NCI-H2107 treated with DMSO at 0.1 percent for 48 hours (cell line): ENCODE data around the gene TUBGCP2.
"Not testable (repeated sequence)": the region's sequence is repeated elsewhere in the genome, so short reads cannot be mapped to it uniquely, and the experiment has no call there.

Source experiments
- DNase-seq: peaks from one replicate; lab custom pipeline; 2025; ENCODE audit not compliant: unreplicated experiment; lab: John Stamatoyannopoulos, UW

Gene TUBGCP2

DNA sequence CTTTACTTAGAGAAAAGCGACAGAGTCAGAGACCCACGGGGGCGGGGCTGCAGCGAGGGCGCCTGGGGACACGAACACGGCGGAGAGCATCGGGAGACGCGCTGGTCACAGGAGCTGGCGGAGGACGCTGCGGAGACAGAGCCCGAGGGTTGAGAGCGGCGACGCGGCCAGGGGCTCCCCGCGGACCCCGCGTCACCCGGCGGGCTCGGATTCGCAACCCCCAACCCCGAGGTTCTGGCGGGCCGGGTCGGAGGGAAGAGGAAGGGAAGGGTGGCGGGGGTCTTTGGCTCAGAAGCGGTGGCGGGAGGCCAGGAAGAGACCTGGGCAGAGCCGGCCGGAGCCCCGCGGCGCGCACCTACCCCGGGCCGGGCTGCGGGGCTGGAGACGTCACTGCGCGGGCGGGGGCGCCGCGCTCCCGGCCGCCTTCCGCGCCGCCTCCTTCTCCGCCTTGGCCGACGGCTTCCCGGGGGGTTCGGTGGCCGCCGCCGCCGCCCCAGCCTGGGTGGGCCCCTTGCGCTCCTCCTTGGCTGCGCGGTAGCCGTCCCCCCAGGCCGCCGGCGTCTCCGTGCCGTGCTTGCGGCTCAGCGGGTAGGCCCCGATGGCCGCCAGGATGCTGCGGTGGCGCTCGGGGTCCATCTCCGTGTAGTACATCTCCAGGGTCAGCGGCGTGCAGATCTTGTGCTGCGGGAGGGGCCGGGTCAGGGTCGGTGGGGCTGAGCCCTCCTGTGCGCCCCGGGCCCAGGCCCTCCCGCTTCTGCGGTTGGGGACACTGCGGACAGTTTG lies 17.0 kb upstream of the TUBGCP2 start:
- no peak for DNase-seq

DNA sequence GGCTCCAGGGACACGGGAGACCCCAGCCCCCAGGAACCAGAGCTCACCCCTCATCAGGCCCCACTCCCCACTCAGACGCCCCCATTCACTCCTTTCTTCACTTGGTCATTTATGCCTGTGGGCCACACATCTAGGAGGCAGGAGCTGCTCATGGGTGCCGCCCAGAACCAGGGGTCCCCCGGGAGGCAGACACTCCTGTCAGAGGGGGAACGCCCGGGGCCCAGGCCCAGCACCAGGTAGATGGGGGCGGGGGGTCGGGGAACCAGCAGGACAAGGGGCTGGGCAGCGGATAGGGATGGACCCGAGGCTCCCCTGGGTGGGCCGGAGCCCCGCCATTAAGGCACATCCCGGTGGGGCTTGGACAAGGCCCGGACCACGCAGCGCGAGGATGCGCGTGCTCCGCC lies 16.2 kb upstream of the TUBGCP2 start:
- no peak for DNase-seq

DNA sequence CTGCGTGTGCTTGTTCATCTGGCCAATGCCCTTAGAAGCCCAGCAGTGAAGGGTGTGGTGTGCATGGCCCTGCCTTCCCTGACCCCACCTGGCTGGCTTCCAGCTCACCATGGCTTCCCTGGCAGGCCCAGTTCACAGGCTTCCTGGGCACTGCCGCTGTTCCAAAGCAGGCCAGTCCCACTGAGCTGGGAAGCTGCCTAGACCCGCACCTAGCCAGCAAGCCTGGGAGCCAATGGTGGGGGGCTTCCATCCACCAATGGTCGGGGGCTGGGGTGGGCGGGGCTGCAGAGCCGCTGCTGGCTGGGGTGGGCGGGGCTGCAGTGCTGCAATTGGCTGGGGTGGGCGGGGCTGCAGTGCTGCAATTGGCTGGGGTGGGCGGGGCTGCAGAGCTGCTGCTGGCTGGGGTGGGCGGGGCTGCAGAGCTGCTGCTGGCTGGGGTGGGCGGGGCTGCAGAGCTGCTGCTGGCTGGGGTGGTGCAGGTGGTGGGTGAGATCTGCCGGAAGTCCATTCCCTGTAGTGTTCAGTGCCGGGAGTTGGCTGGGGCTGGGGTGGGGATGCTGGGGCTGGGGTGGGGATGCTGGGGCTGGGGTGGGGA lies 15.6 kb upstream of the TUBGCP2 start:
- DNase-seq: no peak

GRCh38 chr10:133322064-133322709 lies 13.5 kb upstream of the TUBGCP2 start:
- not testable (repeated sequence) for DNase-seq

DNA sequence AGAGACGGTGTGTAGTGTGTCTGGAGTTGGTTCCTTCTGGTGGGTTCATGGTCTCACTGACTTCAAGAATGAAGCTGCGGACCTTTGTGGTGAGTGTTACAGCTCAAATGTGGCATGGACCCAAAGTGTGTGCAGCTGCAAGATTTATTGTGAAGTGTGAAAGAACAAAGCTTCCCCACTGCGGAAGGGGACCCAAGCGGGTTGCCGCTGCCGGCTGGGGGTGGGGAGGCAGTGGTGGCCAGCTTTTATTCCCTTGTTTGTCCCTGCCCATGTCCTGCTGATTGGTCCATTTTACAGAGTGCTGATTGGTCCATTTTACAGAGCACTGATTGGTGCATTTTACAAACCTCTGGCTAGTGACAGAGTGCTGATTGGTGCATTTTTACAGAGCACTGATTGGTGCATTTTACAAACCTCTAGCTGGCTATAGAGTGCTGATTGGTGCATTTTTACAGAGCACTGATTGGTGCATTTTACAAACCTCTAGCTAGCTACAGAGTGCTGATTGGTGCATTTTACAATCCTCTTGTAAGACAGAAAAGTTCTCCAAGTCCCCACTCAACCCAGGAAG lies 12.3 kb upstream of the TUBGCP2 start:
- DNase-seq: not testable (repeated sequence)

DNA sequence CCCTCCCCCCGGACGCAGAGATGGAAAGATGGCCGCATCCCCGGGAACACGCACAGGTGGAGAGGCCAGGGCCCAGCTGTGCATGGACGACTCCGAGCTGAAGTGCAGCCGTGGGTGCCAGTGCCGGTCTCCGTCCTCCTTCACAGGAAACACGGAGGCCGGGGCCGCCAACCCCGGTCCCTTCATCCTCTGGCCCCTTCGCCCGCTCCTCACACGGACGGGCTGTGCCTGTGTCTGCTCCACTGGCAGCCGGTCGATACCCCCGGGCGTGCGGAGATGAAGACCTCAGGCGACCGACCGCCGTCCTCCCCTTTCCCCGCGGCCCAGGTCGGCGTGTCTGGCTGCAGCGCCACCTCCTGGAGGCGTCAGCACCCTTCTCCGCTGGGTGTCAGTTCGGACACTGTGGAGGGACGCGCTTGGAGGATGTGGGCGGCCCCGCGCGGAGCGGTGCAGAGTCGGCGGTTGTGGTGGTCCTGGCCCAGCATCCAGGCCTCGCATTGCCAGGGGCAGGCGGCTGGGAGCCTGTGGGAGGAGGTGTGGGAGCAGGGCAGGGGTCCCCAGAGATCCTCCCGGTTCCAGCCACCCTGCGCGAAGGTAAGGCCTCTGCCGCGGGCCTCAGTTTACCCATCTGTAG lies 9.9 kb upstream of the TUBGCP2 start:
- no peak for DNase-seq

DNA sequence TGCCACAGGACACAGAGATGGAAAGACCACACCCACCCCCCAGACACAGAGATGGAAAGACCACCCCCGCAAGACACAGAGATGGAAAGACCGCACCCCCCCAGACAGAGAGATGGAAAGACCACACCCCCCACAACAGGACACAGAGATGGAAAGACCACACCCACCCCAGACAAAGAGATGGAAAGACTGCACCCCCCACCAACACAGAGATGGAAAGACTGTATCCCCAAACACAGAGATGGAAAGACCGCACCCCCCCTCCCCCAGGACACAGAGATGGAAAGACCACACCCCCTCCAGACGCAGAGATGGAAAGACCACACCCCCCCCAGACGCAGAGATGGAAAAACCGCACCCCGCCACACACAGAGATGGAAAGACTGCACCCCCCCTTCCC lies 8.1 kb upstream of the TUBGCP2 start:
- no peak for DNase-seq

DNA sequence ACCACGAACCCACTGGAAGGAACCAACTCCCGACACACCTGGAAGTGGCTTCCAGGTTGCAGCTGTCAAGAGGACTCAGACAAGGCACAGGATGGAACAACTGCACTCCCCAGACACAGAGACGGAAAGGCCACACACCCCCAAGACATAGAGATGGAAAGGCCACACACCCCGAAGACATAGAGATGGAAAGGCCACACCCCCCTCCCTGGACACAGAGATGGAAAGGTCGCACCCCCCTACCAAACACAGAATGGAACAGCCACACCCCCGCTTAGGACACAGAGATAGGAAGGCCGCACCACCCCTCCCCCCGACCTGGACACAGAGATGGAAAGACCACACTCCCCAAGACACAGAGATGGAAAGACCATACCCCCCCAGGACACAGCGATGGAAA lies 7.6 kb upstream of the TUBGCP2 start:
- DNase-seq: no peak

- DNase-seq: no peak
These were observed 7.2 kb upstream of the TUBGCP2 start for GRCh38 chr10:133315847-133316246.

- DNase-seq: no peak
These were observed 6.2 kb upstream of the TUBGCP2 start for GRCh38 chr10:133314911-133315310.

GRCh38 chr10:133313192-133313591 lies 4.5 kb upstream of the TUBGCP2 start:
- DNase-seq: no peak

DNA sequence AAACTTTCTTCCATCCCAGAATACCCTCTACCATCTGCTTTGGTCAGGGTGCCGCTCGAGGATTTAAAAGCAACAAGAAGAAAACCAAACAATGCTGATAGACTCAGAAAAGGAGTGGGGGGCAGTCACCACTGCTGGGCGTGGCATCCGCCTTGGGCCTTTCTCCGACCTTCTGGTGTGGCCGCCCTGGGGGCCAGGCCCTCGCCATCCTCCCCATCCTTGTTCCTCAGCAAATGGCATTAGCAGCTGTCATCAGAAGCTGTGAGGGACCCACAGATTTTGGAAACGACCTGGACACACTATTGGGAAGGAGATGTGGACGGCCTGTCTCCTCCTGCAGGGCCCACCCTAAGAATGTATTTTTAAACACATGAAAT lies 4.1 kb upstream of the TUBGCP2 start:
- no peak for DNase-seq

DNA sequence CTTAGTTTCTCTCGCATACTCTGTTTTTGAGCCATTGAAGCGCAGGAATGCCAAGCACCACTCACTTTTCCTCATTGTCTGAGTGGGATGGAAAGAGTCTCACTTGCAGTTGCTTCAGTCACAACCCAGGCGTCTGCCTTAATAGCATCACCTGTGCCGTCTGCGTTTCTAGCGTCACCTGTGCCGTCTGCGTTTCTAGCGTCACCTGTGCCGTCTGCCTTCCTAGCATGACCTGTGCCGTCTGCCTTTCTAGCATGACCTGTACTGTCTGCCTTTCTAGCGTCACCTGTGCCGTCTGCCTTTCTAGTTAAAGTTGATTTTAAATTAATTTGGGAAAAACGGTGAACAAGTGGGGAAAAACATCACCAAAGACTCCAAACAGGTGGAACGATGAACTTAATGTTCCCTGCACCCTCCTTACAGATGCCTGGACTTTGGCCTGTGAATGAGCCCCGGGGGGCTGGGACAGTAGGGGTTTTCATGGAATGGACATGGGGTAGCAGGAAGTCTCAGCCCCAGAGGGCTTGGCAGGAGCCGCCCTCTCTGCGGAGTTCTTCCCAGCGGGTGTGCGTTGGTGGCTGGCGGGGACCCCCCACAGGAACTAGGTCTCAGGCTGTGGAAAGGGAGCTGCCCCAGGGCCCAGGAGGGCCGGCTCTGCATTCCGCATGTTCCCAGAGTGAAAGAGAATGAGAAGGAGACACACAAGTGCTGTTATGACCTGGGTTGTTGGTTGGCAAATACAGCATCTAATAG lies 3.5 kb upstream of the TUBGCP2 start:
- no peak for DNase-seq

- DNase-seq: no peak
These were observed 2.9 kb upstream of the TUBGCP2 start for GRCh38 chr10:133311570-133311969.

- DNase-seq: no peak
These were observed 2.1 kb upstream of the TUBGCP2 start for GRCh38 chr10:133310789-133311188.

DNA sequence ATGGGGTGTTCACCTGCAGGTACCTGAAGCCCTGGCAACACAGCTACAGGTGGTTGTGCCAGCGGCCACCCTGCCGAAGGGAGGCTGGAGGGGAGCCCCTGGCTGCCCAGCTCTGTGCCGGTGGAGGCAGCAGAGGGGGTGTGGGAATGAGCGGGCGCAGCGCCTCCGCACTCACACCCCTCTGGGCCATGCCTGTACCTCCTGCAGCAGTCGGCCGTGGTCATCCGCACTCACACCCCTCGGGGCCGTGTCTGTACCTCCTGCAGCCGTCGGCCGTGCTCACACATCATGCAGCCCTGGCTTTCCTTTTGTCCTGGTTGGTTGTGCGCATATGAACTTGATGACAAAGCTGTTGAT lies 1.7 kb upstream of the TUBGCP2 start:
- no peak for DNase-seq

- peak; percentile 36 for DNase-seq
These were observed 1.2 kb upstream of the TUBGCP2 start for GRCh38 chr10:133309720-133310398.

GRCh38 chr10:133309100-133309719 lies 538 bp upstream of the TUBGCP2 start:
- no peak for DNase-seq

DNA sequence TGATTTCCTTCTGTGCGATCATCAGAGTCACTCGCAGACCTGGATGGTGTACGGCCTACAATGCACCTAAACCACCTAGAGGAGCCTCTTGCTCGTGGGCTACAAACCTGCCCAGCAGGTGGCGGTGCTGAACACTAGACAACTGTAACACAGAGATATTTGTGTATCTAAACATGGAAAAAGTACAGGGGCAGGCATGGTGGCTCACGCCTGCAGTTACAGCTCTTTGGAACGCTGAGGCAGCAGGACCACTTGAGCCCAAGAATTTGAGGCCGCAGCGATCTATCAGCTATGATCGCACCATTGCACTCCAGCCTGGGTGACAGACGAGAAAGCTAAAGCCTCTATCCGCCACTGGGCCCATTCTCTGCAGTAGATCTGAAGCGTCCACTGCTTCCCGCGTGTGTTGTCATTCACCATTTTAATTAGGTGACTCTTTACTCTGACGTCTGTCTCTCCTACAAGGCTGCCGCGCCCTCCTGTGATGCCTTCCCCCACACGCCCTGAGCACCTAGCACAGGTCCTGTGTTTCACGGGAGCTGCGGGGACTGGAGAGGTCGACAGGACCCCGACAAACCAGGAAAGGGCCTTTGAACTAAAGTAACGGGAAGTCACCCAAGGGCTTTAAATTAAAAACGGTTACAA lies 774 bp downstream of the TUBGCP2 start:
- DNase-seq: peak; percentile 24
